Heart right ventricle (tissue), 16 donors: Measurements from ENCODE around the gene KCMF1. TPM values are rescaled to one million over a fixed set of nuclear protein-coding genes. Genes with fewer than 3 reads are reported as not detected.

Experiments
- ATAC-seq, 8 donors: fragments of 200-7000 bp; cut with Tn5 transposase; one replicate each; pipeline ENCODE4 v1.9.1; 2020; ENCODE audit warnings: mild to moderate bottlenecking in 8 of 8, moderate library complexity in 8 of 8, moderate number of reproducible peaks in 1 of 8
- DNase-seq, 2 donors: peaks; one replicate each; pipeline ENCODE4 v3.0.0-alpha.2; 2020
- H3K27ac ChIP-seq, 10 donors: fragments of 200-600 bp; sonication (generic) in 2 of 10; one replicate each; pipeline versions ENCODE4 v1.5.0 to v1.8.0; 2020 to 2022; ENCODE audit warnings: mild to moderate bottlenecking in 3 of 10
- H3K27me3 ChIP-seq, 7 donors: fragments of 200-600 bp; one replicate each; pipeline ENCODE4 v1.8.0; 2021 to 2022; ENCODE audit warnings: mild to moderate bottlenecking in 2 of 7
- H3K36me3 ChIP-seq, 9 donors: fragments of 200-600 bp; sonication (generic) in 1 of 9; one replicate each; pipeline versions ENCODE4 v1.5.0 to v1.8.0; 2020 to 2022; ENCODE audit warnings: mild to moderate bottlenecking in 2 of 9
- H3K4me1 ChIP-seq, 9 donors: fragments of 200-600 bp; sonication (generic) in 1 of 9; one replicate each; pipeline versions ENCODE4 v1.5.0 to v1.8.0; 2020 to 2022; ENCODE audit warnings: mild to moderate bottlenecking in 4 of 9
- H3K4me3 ChIP-seq, 10 donors: fragments of 200-600 bp; sonication (generic) in 2 of 10; one replicate each; pipeline versions ENCODE4 v1.5.0 to v1.8.0; 2020 to 2022; ENCODE audit warnings: mild to moderate bottlenecking in 7 of 10, moderate library complexity in 2 of 10
- H3K9me3 ChIP-seq, 11 donors: fragments of 200-600 bp in 10 of 11; sonication (generic) in 2 of 11; one replicate each; pipeline versions ENCODE4 v1.5.0 to v1.8.0; 2013 to 2022; ENCODE audit warnings: mild to moderate bottlenecking in 2 of 11, control low read depth in 1 of 11, moderate library complexity in 1 of 11
- CTCF ChIP-seq, 9 donors: fragments of 200-600 bp; sonication (generic) in 2 of 9; IDR thresholded peaks; one replicate each; pipeline versions ENCODE4 v1.5.0 to v1.8.0; 2021 to 2022; ENCODE audit warnings: antibody characterized with exemption in 9 of 9, mild to moderate bottlenecking in 5 of 9, moderate library complexity in 1 of 9
- WGBS, 2 donors: extraction: QIAGEN DNeasy Blood & Tissue Kit; methylation state at CpG; one replicate each; pipeline ENCODE4 v1.1.7; 2013; ENCODE audit warnings: inconsistent platforms in 1 of 2; 5-methylcytosine and 5-hydroxymethylcytosine counted together
- intact Hi-C, 10 donors: fragments of 100-400 bp; cut with DNase I; formaldehyde crosslinking; loops; one replicate each; pipeline versions ENCODE4 v1.11.1 to v1.14.2; 2022
- polyA plus RNA-seq, 2 donors: library from polyadenylated mRNA; stranded (reverse); fragments of 200-250 nt; gene quantifications; one replicate each; pipeline ENCODE4 v1.2.3, GENCODE V29; 2013
- total RNA-seq, 10 donors: library from RNA; stranded (reverse); fragmentation: NEBNext Ultra II Directional in 3 of 10; extraction: Animal tissue kit (Norgen Biotek cat#: 25700) in 3 of 10; gene quantifications; one replicate each; pipeline versions ENCODE4 v1.2.1 to v1.2.4, GENCODE V29; 2021 to 2023
- donor health status: Arrhythmogenic right ventricular cardiomyopathy.
- donor health status: ischemic (EF 13 %, LVEDD 7.1; RV severe dilation, severe dysfunction).
- donor health status: healthy with polysubstance abuse.
- donor health status: DM: no; HTN: yes; CAD: no.
- donor health status: DM: no; HTN: no; CAD: no.
- donor health status: ischemic (EF 25% LVEDD 6.9; RV normal size, moderate dysfunction).
- donor health status: ischemic (EF 25% LVEDD 5.7; RV mildly dilated, moderate dysfunction).
- donor health status: healthy.
- donor health status: DM: yes; HTN: yes; CAD: no.
- donor health status: Ischemic cardiomyopathy.
- donor health status: ischemic (EF 35%, LVEDD 5.7; RV mildly dilated, moderate dysfunction).
- donor health status: nonischemic (EF 11% LVEDD 7.7; RV severe dilation, severe dysfunction).
- donor health status: DM: yes; HTN: yes; CAD: no.
- donor health status: PGD.
- donor health status: ischemic (EF 29% LVEDD 5.4; RV normal size, mild dysfunction).
- donor health status: nonischemic (EF 23%, LVEDD 6.1; RV moderate dilation, normal function).

Gene KCMF1
- total and polyA plus RNA-seq, 12 donors = 6.9 to 89.5 (median 79.8) TPM

- H3K36me3 ChIP-seq = no peaks in the 10 kb centered on the region
- no peak for ATAC-seq
- peaks cover 0 to 9% (median 0%) of the 10 kb centered on the region in 7 donors for H3K27me3 ChIP-seq
- H3K9me3 ChIP-seq = peaks cover 0 to 17% (median 7%) of the 10 kb centered on the region in 11 donors
- 89 to 90% methylated on average over 5 of the region's 5 CpGs for WGBS, 2 donors
- no peak overlapping the region for H3K4me3 ChIP-seq
- TF ChIP-seq CTCF (IDR thresholded peaks at IDR 0.05) = no peak
- no peak for DNase-seq
- no peak overlapping the region for H3K27ac ChIP-seq
- intact Hi-C loops = loop anchor here in 2 of 10 donors (10.0 kb wide), 1 partner anchor 47 kb away; no protein-coding TSS in a partner anchor
- H3K4me1 ChIP-seq = no peaks in the 10 kb centered on the region
These were observed 107.0 kb downstream of the KCMF1 start for GRCh38 chr2:85077859-85078419.

- no peak for DNase-seq
- ATAC-seq = no peak
- no peak overlapping the region for H3K4me3 ChIP-seq
These were observed 107.6 kb downstream of the KCMF1 start for GRCh38 chr2:85078536-85078935.

GRCh38 chr2:85083092-85083491 is 112.1 kb downstream of the KCMF1 start:
- DNase-seq (no peak), ATAC-seq (no peak)
- Histone ChIP-seq H3K27me3 (peaks cover 0 to 10% (median 0%) of the 10 kb centered on the region in 7 donors), H3K4me1 (no peaks in the 10 kb centered on the region), H3K9me3 (peaks cover 0 to 22% (median 7%) of the 10 kb centered on the region in 11 donors), H3K4me3 (no peak overlapping the region), H3K27ac (no peak overlapping the region), H3K36me3 (no peaks in the 10 kb centered on the region)
- TF ChIP-seq CTCF (IDR thresholded peaks at IDR 0.05) = no peak
- intact Hi-C loops = no loop called here

More at GRCh38 chr2:85078536-85078935, 107.6 kb downstream of the KCMF1 start:
- Histone ChIP-seq H3K36me3 (no peaks in the 10 kb centered on the region), H3K27me3 (peaks cover 0 to 14% (median 0%) of the 10 kb centered on the region in 7 donors), H3K9me3 (peaks cover 0 to 22% (median 7%) of the 10 kb centered on the region in 11 donors), H3K27ac (no peak overlapping the region), H3K4me1 (no peaks in the 10 kb centered on the region)
- intact Hi-C loops = loop anchor here in 2 of 10 donors (10.0 kb wide), 1 partner anchor 46 kb away; no protein-coding TSS in a partner anchor
- TF ChIP-seq CTCF (IDR thresholded peaks at IDR 0.05) = no peak
- WGBS, 2 donors = 94 to 95% methylated on average over 5 of the region's 5 CpGs

GRCh38 chr2:85085563-85085962 is 114.6 kb downstream of the KCMF1 start:
- Histone ChIP-seq H3K27me3 (peaks cover 0 to 10% (median 0%) of the 10 kb centered on the region in 7 donors), H3K4me1 (peaks cover 0 to 9% (median 0%) of the 10 kb centered on the region in 9 donors), H3K36me3 (no peaks in the 10 kb centered on the region), H3K9me3 (peaks cover 0 to 22% (median 7%) of the 10 kb centered on the region in 11 donors), H3K27ac (no peak overlapping the region), H3K4me3 (no peak overlapping the region)
- 82 to 88% methylated on average over 3 of the region's 3 CpGs for WGBS, 2 donors
- no peak for TF ChIP-seq CTCF (IDR thresholded peaks at IDR 0.05)
- DNase-seq = no peak
- no peak for ATAC-seq
- intact Hi-C loops = no loop called here
